Measurements from ENCODE around the gene COX7A1. TPM values are rescaled to one million over a fixed set of nuclear protein-coding genes. Genes with fewer than 3 reads are reported as not detected.

The COX7A1 gene
- total and polyA plus RNA-seq, 10 of the 15 experiments (the other 5 are each of a cell fraction or from before 2014, with no cell fraction given): not detected

DNA sequence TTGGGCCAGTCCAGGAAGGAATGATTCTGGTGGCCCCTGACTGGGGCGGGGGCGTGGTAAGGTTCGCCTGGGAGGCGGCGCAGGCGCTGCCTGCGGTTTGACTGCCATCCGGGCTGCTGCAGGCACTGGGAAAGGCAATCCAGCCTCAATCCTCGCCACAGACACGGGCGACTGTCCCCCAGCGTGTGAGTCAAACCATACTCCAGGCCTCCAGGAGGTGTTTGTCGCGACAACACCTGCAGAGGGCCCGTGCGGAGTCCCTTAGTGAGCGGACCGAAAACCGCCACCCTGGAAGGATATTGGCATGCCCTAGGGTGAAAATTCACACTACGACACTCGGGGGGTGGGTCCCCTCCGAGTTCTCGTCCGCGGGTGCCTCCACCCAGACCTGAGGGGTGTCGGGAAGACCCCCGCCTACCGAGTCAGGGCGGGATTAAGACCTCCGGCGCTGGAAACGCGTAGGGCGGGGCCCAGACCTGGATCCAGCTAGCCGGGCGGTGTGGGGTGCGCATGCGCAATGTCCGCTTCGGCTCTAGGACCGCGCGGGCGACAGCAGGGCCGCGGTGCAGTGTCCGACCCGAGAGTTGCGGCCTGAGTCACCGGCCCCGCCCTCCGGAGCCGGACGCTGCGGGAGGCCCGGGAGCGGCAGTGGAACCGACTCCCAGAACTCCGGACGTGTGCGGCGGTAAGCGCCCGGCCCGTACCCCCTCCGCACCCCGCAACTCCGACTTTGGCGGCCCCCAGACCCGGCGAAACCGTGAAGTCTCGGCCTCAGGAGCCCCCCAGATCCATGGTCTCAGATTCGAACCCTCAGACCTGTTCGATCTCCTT, 12.6 kb downstream of the COX7A1 start, which contains the start of gene CAPNS1 (continued):
- TF ChIP-seq, protein P1, sequence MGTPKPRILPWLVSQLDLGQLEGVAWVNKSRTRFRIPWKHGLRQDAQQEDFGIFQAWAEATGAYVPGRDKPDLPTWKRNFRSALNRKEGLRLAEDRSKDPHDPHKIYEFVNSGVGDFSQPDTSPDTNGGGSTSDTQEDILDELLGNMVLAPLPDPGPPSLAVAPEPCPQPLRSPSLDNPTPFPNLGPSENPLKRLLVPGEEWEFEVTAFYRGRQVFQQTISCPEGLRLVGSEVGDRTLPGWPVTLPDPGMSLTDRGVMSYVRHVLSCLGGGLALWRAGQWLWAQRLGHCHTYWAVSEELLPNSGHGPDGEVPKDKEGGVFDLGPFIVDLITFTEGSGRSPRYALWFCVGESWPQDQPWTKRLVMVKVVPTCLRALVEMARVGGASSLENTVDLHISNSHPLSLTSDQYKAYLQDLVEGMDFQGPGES (IDR thresholded peaks at IDR 0.05): no peak; the same call in 1 of the 2 replicates
- TF ChIP-seq, protein P2, sequence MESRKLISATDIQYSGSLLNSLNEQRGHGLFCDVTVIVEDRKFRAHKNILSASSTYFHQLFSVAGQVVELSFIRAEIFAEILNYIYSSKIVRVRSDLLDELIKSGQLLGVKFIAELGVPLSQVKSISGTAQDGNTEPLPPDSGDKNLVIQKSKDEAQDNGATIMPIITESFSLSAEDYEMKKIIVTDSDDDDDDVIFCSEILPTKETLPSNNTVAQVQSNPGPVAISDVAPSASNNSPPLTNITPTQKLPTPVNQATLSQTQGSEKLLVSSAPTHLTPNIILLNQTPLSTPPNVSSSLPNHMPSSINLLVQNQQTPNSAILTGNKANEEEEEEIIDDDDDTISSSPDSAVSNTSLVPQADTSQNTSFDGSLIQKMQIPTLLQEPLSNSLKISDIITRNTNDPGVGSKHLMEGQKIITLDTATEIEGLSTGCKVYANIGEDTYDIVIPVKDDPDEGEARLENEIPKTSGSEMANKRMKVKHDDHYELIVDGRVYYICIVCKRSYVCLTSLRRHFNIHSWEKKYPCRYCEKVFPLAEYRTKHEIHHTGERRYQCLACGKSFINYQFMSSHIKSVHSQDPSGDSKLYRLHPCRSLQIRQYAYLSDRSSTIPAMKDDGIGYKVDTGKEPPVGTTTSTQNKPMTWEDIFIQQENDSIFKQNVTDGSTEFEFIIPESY (IDR thresholded peaks at IDR 0.05): no peak
- TF ChIP-seq IKZF1 (conservative IDR thresholded peaks at IDR 0.05) (peak; percentile 95), POLR2AphosphoS5 (IDR thresholded peaks at IDR 0.05; ENCODE audit: low read length) (peak; percentile 73), SIN3A (IDR thresholded peaks at IDR 0.05; ENCODE audit: low read depth, low read length) (no peak; the same call in 1 of the 2 replicates), RFX5 (IDR thresholded peaks at IDR 0.05; ENCODE audit: low read depth, low read length) (0 out of 2 replicates have a peak, but pooled peaks have one; percentile 15), ASH2L (IDR thresholded peaks at IDR 0.05; ENCODE audit: borderline replicate concordance, low read depth) (no peak), ZNF687 (IDR thresholded peaks at IDR 0.05) (no peak; the same call in none of the 2 replicates), NFXL1 (IDR thresholded peaks at IDR 0.05; ENCODE audit: borderline replicate concordance) (no peak), USF2 (IDR thresholded peaks at IDR 0.05; ENCODE audit: borderline replicate concordance, low read depth, low read length) (no peak), SMARCA5 (IDR thresholded peaks at IDR 0.05) (no peak), TCF12 (IDR thresholded peaks at IDR 0.05; ENCODE audit: low read depth, low read length) (no peak), ZNF217 (IDR thresholded peaks at IDR 0.05) (no peak), FOXK2 (IDR thresholded peaks at IDR 0.05) (no peak)
- TF ChIP-seq, protein P3, sequence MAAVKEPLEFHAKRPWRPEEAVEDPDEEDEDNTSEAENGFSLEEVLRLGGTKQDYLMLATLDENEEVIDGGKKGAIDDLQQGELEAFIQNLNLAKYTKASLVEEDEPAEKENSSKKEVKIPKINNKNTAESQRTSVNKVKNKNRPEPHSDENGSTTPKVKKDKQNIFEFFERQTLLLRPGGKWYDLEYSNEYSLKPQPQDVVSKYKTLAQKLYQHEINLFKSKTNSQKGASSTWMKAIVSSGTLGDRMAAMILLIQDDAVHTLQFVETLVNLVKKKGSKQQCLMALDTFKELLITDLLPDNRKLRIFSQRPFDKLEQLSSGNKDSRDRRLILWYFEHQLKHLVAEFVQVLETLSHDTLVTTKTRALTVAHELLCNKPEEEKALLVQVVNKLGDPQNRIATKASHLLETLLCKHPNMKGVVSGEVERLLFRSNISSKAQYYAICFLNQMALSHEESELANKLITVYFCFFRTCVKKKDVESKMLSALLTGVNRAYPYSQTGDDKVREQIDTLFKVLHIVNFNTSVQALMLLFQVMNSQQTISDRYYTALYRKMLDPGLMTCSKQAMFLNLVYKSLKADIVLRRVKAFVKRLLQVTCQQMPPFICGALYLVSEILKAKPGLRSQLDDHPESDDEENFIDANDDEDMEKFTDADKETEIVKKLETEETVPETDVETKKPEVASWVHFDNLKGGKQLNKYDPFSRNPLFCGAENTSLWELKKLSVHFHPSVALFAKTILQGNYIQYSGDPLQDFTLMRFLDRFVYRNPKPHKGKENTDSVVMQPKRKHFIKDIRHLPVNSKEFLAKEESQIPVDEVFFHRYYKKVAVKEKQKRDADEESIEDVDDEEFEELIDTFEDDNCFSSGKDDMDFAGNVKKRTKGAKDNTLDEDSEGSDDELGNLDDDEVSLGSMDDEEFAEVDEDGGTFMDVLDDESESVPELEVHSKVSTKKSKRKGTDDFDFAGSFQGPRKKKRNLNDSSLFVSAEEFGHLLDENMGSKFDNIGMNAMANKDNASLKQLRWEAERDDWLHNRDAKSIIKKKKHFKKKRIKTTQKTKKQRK (IDR thresholded peaks at IDR 0.05; ENCODE audit: low read depth, low read length): no peak
- TF ChIP-seq, protein P4, sequence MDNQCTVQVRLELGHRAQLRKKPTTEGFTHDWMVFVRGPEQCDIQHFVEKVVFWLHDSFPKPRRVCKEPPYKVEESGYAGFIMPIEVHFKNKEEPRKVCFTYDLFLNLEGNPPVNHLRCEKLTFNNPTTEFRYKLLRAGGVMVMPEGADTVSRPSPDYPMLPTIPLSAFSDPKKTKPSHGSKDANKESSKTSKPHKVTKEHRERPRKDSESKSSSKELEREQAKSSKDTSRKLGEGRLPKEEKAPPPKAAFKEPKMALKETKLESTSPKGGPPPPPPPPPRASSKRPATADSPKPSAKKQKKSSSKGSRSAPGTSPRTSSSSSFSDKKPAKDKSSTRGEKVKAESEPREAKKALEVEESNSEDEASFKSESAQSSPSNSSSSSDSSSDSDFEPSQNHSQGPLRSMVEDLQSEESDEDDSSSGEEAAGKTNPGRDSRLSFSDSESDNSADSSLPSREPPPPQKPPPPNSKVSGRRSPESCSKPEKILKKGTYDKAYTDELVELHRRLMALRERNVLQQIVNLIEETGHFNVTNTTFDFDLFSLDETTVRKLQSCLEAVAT (IDR thresholded peaks at IDR 0.05): no peak

Measured in GM12878 (cell line).